GM19240 (cell line): ENCODE measurements around the gene MGST2.
"Not testable (repeated sequence)": the region's sequence is repeated elsewhere in the genome, so short reads cannot be mapped to it uniquely, and the experiment has no call there.

Experiments
- DNase-seq: peaks from one replicate; pipeline ENCODE4 v3.0.0; 2011; ENCODE audit warnings: low spot score; ENCODE audit not compliant: insufficient read length

MGST2 gene

DNA sequence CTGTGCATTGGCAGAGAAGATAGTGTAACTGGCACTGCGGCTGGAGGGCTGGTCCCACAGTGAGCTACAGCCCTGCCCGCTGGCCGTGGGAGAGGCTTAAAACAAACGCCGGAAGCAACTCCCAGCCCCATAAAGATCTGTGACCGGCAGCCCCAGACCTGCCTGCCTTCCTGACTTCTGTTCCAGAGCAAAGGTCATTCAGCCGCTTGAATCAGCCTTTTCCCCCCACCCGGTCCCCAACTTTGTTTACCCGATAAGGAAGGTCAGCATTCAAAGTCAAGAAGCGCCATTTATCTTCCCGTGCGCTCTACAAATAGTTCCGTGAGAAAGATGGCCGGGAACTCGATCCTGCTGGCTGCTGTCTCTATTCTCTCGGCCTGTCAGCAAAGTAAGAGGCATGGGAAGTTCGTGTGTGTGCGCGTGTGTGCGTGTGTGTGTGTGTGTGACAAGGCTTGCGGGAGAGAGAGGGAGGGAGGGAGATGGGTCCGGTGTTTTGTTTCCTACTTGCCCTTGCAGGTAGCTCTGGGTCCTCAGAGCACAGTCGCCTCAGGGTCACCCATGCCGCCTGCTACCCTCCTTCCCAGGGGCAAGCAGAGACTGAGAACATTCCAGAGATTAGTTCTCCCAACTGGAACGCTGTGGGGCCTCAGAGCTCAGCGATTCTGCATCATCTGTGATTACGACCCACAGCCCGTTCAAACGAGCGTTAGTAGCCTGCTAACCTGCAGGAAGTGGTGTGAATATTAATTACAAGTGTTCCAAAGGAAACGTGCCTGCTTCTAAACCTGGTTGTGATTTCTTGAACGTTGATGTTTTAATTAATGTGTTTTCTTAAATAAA, at the start of gene MGST2:
TSS of gene MGST2 (plus strand) at position 130 of the 840 bp plus-strand sequence. CDS start at position 331, 201 bp downstream.
- DNase-seq = peak; percentile 35

DNA sequence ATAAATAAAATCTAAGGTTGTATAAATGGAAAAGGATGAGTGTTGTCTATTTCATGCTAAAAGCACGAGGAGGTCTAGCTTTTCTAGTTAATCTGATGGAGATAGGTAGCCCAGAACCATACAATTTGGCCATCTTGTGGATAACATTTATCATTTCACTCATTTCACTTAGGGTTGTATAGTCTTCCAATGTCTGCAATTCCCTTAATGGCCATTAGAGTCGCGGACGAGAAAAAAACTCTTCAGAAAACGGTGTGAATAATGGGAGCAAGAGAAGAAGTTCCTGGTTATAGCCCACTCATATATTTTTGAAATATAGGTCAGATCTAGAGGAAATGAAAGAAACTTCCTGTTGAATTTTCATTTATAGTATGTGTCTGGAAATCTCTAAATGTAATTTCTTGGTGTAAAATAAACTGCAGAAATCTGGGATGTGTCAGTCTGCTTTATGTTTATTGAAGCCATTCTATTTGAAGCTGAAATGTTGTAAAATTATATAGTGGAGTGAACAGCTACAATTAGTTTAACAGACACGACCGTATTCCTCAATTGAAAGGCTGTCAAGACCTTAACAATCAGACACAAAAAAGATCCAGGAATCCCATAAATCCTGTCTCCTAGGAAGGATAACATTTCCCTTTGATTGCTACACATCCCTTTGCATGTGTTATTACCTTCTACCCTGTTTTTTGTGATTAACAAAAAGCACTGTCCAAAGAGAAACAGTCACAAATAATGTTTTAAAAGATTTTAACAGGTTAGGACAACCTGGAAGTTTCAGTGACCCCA, 47.7 kb upstream of the MGST2 start:
- DNase-seq = no peak

DNA sequence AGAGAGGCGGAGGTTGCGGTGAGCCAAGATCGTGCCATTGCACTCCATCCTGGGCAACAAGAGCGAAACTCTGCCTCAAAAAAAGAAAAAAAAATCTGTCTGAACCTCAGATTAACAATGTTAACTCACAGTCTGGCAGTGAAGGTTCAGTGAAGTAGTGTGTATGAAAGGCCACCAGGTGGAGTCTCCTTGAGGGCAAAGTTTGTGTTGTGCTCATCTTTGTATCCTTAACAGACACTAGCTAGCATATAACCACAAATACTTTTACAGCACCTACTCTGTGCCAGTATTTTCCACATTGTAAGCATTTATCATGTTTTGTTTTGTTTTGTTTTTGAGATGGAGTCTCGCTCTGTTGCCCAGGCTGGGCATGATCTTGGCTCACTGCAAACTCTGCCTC, 46.0 kb upstream of the MGST2 start:
- no peak for DNase-seq

DNA sequence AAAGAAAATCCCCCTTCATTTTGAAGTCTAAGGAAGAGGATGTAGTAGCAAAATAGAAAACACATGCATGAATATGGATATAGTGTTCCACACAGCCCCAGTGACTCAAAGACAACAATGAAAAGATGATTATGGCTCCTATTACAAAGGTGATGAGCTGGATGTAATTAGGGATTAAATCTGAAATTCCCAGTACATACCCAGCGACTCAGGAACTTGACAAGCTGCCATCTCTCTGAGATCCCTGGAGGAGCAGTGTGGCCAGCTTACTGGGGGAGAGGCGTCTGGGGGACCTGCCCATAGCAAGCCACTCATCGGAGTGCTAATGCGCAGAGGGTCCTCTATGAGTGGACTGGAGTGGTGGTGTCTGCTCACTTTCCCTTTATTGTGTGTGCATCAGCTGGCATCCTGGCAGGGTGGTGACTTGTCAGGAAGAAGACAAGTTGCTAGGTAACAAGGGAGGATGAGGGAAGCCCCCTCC, 42.7 kb upstream of the MGST2 start:
- no peak for DNase-seq

DNA sequence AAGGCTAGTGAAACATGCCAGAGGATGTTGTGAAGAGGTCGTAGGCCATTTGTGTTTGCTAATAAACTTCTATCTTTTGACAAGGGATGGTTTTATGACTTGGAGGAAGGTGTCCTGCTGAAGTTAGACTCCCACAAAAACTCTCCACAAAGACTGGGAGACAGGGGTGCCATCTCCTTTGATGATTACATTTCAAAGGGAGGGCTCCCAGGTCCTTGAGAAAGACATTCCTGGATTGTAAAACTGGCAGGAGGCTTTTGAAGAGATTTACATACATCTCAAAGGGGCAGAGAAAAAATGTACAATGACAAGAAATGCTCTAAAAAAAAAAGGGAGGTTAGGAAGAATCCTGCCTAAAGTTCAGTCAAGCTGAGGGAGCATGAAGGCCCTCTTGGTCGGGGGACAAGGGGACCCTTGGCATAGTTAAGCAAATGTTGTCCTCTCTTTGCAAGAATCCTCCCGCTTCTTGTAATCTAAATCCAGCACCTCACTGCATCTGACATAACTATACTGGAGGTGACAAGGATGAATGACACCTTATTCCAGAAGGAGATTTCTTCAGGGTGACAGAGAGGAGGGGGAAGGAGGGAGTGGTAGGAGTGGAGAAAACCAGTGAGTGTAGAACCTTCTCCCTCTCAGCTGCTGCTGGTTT, 41.1 kb upstream of the MGST2 start:
- DNase-seq = no peak

DNA sequence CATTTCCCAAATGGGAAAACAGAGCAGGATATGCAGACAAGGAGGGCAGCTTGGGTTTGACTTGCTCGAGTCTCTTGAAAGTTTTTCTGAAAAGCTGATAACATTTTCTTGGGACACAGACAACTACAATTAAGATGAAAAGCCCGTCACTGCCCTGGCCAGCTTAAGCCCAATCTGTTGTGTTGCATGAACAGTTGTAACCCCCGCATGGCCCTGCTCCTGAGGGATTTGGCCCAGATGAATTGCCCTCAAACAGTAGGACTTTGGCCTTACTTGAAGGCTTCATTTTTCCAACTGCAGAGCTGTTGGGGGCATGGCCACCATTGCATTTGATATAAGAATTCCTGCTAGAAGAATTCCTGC, 40.5 kb upstream of the MGST2 start:
- DNase-seq = no peak

DNA sequence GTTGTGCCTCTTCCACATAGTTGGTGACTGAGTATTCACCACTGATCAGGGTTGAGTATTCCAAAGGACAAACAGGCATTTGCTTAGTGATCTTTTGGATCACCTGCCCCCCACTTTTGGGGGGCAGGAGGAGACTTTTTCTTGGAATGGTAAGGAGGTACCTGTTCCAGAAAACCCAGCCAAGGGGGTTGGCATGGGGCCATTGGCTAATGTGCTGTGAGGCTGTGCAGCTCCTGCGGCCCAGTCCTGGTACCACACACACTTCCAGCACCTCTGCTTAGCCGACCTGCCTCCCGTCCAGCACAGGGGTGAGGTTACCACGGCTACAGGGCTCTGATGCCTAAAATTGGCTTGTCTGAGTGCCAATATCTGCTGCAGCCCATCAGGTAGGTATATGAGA, 40.1 kb upstream of the MGST2 start:
- DNase-seq = no peak

DNA sequence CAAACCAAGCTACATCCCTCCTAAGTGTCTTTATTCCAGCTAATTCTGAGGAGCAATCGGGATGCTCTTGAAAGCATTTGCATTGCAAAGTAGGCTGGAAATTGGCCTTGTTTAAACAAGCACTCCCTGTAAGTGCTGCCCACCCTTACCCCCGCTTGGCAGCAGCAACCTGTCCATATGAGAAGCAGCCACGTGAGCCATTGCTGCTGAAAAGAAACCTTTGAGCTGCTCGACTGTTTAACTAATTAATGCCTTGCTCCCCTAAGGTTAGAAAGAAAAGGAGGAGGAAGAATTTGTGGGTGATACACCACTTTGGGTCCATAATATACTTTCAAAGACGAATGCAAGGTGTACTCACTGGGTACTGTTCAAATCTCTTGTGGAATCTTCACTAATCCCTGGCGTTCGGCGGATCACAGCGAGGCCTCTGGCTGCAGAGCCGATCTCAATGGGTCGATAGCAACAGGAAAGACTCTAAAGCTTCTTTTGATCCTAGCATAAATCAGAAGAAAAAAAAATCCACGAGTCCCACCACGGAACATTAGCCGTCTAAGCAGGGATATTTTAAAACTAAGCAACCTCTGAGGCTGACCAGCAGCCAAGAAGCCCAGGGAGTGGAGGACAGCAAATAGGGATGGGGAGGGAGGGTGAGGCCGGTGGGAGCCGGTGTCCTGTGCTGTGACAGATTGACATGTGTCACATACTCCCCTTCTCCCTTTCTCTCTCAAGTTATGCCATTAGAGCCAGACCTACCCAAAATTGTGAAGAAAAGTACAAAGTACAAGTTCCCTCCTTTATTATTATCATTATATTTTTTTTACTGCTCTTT, 37.2 kb upstream of the MGST2 start:
- DNase-seq = no peak

DNA sequence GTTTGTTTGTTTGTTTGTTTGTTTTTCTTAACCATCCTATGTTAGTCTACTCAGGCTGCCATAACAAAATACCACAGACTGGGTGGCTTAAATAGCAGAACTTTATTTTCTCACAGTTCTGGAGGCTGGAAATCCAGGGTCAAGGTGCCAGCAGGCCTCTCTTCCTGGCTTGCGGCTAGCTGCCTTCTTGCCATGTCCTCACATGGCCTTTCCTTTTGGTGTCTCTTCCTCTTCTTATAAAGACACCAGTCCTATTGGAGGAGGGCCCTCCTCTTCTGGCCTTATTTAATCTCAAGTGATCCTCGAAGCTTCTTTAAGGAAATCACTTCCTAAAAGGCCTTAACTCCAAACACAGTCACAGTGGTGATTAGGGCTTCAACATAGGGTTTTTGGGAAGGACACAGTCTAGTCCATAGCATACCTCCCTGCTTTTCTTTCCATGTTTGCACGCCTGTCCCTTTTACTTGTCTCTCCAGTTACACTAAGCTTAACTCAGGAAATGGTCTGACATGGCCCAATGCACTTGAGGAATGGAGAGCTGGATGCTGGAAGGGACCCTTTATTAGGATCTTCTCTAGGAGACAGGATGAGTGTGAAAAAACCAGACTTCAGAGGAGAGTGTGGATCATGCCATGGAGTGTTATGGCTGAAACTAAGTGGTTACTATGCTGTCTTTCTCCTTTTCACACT, 36.0 kb upstream of the MGST2 start:
- DNase-seq = no peak

DNA sequence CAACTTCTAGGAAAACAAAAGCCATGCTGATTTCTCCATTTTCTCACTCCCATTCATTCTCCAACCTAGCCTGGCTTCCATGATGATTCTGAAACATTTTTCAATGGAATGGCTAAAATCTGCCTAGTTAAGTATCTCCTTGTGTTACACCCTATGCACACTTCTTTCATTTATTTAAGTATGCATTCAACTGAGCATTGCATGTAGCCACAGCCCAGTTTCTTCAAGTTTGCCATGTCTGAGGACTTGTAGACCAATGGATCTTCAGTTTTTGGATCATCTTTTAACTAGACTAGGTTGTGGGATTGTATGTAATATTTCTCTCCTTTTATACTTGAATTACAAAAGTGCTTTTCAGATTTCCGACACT, 35.5 kb upstream of the MGST2 start:
- no peak for DNase-seq

DNA sequence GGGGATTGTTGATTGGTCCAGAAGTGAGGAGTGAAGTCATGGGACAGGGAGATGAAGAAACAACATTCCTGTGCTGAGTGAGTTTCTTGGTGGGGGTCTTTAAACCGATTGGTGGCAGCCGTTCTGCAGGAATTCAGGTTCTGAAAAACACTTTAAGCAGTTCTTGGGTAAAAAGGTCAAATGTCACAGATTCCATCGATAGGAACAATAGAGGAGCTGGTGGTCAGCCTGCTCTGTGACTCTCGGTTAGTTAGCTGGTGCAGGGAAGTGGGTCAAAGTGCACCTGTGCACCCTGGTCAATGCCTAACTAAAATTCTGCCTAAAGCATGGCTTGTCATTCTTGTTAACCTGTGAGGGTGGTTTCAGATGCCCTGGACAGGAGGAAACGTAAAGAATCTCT, 34.6 kb upstream of the MGST2 start:
- no peak for DNase-seq

DNA sequence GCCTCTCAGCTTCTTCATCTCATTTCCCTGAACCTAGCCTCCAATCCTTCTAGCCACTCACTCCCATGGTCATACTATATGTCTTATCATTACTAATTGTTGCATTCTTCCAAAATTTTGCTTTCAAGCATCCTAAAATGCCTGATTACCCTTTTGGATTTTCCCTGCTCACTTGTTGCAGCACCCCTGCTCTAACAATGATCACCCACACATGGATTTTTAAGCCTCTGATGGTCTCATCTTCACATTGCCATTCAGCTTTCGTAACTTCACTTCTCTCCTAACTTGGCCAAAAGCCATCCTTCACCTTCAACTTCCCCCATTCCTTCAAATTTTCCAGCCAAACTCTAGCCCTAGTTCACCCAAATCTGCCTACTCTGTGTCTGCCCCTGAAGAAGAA, 33.8 kb upstream of the MGST2 start:
- no peak for DNase-seq

DNA sequence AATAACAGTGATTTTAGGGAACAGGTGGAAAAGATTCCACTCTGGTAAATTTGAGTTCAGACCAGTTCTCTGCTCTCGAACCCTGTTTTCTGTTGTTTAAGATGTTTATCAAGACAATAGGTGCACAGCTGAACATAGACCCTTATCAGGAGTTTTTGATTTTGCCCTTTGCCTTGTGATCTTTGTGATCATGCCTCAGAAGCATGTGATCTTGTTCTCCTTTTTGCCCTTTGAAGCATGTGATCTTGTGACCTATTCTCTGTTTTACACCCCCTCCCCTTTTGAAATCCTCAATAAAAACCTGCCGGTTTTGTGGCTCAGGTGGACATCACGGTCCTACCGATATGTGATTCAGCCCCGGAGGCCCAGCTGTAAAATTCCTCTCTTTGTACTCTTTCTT, 32.9 kb upstream of the MGST2 start:
- DNase-seq = not testable (repeated sequence)

DNA sequence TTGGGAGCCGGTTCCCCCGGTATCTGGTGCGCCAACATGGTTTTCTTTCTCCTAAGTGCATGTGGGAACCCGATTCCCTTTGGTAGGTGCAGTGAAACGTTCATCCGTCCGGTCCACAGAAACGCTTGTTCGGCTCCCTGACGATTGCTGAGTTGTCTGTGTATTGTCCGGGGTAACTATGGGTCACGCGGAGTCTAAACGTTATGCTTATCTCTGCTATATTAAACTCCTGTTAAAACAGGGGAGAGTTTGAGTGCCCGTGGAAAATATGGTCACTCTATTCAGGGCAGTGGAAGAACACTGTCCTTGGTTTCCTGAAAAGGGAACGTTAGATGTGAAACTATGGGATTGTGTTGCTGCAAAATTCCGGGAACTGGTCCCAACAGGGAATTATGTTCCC, 32.4 kb upstream of the MGST2 start:
- DNase-seq = no peak

DNA sequence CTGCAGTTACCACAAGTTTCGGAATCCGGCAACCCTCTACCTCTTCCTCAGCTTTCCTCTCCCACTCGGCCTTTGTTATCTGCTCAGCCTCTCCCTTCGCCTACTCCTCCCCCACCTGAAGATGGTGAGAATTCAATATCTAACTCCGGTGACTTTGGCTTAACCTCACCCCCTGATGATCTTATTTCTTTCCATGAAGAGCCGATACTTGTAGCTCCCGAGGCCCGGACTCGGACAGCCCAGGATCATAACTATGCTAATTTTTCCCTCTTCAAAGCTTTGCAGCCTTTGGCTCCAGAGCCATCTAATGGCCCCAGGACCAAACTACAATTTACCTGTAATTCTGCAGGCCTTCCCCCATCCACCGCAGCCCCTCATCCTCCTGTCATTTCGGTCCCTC, 32.0 kb upstream of the MGST2 start:
- no peak for DNase-seq

DNA sequence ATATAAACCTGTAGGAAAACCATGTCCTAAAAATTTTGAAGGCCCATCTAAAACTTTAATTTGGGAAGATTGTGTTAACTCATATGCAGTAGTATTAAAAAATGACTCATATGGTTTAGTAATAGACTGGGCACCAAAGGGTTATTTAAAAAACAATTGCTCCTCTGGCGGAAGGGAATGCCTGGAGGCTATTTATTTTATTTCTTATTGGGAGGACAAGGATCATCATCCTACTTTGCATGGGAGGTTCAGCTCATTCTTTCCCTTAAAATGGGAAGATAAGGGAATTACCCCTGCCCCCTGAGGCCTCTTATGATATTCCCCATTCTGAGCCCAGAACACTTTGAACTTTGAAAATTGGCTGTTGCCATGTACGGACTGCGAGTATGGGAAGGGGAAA, 29.7 kb upstream of the MGST2 start:
- DNase-seq = no peak

DNA sequence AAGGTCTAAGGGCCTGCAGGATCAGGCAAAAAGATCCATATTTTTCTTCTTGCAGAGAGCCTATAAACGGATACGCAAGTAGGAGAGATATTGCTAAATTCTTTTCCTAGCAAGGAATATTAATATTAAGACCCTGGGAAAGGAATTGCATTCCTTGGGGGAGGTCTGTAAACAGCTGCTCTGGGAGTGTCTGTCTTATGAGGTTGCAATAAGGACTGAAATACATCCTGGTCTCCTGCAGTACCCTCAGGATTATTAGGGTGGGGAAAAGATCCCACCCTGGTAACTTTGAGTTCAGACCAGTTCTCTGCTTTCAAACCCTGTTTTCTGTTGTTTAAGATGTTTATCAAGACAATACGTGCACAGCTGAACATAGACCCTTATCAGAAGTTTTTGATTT, 27.3 kb upstream of the MGST2 start:
- DNase-seq = not testable (repeated sequence)

DNA sequence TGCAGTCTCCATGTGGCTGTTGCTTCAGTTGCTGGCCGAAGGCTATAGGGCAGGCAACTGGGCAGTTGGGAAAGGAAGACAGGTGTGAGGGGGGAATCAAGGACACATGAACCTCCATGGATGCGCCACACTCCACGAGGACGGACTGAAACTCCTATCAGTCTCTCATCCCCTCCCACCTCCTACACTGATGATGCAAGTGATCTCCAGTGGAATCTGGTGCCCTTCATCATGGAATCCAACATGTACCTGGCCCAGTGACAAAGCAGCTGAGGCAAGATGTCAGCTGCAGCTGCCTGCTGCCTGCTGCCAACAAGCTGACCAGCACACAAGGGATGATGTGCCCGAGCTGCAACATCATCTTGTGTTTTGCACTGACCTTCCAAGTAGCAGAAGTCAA, 26.0 kb upstream of the MGST2 start:
- no peak for DNase-seq

DNA sequence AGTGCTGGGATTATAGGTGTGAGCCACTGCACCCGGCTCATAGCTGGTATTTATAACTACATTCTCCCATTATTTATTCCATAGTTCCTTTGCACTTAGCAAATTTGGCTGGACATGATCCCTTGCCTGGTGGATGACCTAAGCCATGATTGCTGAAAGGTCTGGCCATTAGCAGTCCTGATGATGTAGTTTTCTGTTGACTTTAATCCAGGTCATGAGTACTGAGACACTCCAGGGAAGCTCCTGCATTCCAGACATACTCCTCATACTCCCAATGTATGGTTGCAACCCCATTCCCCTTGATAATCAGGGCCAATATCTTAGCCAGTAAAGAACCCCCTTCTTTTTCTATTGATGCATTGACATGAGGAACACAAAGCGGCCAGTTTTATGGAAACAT, 24.4 kb upstream of the MGST2 start:
- no peak for DNase-seq

DNA sequence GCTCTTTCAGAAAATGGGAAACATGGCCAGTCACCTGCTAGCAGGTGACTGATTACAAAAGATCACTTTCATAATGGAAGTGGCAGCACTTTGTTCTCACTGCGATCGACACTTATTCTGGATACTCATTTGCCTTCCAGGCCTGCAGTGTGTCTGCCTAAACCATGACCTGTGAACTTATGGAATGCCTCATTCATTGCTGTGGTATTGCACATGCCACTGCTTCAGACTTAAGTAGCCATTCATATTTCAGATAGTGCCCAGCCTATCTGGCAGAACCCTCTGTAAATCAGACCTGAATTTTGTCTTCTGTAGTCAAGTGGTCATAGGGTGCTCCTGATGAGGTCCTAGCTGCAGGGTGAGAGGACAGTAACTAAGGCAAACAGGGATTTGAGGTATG, 23.3 kb upstream of the MGST2 start:
- no peak for DNase-seq
